HFFc6 (cell line): ENCODE measurements around the gene RBMX2. TPM values are rescaled to one million over a fixed set of nuclear protein-coding genes. Genes with fewer than 3 reads are reported as not detected.

Source experiments
- DNase-seq: peaks from one replicate; pipeline ENCODE4 v3.0.0-alpha.2; 2018
- H3K27ac Mint-ChIP-seq: 2 replicates; pipeline ENCODE4 v1.8.0; 2020; ENCODE audit warnings: mild to moderate bottlenecking, mixed read lengths
- H3K27me3 Mint-ChIP-seq: 2 replicates; pipeline ENCODE4 v1.8.0; 2021; ENCODE audit warnings: mild to moderate bottlenecking, moderate library complexity, mixed read lengths; ENCODE audit not compliant: insufficient read depth
- H3K36me3 Mint-ChIP-seq: 2 replicates; pipeline ENCODE4 v1.8.0; 2021; ENCODE audit warnings: low read depth, mixed read lengths
- H3K4me1 Mint-ChIP-seq: 2 replicates; pipeline ENCODE4 v1.8.0; 2020; ENCODE audit warnings: low read depth, mixed read lengths
- H3K4me3 Mint-ChIP-seq: 2 replicates; pipeline ENCODE4 v1.8.0; 2020; ENCODE audit warnings: mild to moderate bottlenecking, moderate library complexity, mixed read lengths
- H3K9me3 Mint-ChIP-seq: 2 replicates; pipeline ENCODE4 v1.8.0; 2020; ENCODE audit warnings: mild to moderate bottlenecking, mixed read lengths
- CTCF ChIP-seq: fragments of 200-600 bp; sonication (generic); IDR thresholded peaks from 2 replicates; pipeline ENCODE4 v1.5.0; 2021; ENCODE audit warnings: antibody characterized with exemption, mild to moderate bottlenecking
- total RNA-seq, 6 experiments: library from RNA; stranded (reverse); fragmentation: NEBNext Ultra II Directional; extraction: Animal tissue kit (Norgen Biotek cat#: 25700); gene quantifications; 2 replicates in 1 of 6; 3 replicates in 5 of 6; pipeline ENCODE4 v1.2.3, GENCODE V29; 2021

The RBMX2 gene
- total RNA-seq, 6 experiments from 2014 or later = 16.3 to 20.7 (median 18.3) TPM

DNA sequence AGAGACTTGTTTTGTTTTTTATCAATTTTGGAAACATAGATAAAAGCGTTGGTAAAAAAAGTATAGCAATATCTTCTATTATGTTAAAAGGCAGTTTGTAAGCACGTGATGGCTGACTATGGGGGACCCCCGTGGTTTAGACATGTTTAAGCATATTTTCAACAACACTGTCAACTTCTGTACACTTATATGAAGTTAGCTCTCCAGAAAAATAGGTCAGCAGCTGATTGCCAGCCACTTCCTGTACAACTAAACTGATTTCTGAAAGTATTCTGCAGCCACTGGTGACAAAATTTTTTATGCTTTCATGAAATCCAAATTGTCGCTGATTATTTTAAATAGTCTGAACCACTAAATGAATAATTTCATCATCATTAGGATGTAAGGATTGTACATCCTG lies 45.2 kb downstream of the RBMX2 start:
- Mint-ChIP-seq H3K27me3 (peaks cover 4% of the 10 kb centered on the region), H3K9me3 (peaks cover under 1% of the 10 kb centered on the region; the same call in 1 of the 2 replicates), H3K4me3 (no peak overlapping the region), H3K27ac (no peak overlapping the region), H3K36me3 (no peaks in the 10 kb centered on the region), H3K4me1 (no peaks in the 10 kb centered on the region; the same call in 1 of the 2 replicates)
- no peak for TF ChIP-seq CTCF
- DNase-seq = no peak

Other genes starting within 250 kb of the RBMX2 start
- 10 to 100 TPM; 31.9 to 39.5 (median 33.8) TPM for gene AIFM1, start 236.1 kb upstream of the RBMX2 start, total RNA-seq
- gene RAB33A, start 230.0 kb upstream of the RBMX2 start, total RNA-seq = under 1 TPM; 0.17 to 0.66 (median 0.44) TPM
- 1 to 10 TPM; 5.6 to 7.1 (median 6.6) TPM for gene ZNF280C, start 133.1 kb upstream of the RBMX2 start, total RNA-seq
- gene SLC25A14, start 62.1 kb upstream of the RBMX2 start, total RNA-seq = 10 to 100 TPM; 10.9 to 16.4 (median 13.2) TPM
- gene GPR119, start 16.3 kb upstream of the RBMX2 start, total RNA-seq = not detected